ENCODE results near the gene EIPR1. TPM values are rescaled to one million over a fixed set of nuclear protein-coding genes. Genes with fewer than 3 reads are reported as not detected.

Gene EIPR1
- total and polyA plus RNA-seq, 2 of the 13 experiments (the other 11 are each of a cell fraction or from before 2014, with no cell fraction given): 70.0 to 96.3 TPM

DNA sequence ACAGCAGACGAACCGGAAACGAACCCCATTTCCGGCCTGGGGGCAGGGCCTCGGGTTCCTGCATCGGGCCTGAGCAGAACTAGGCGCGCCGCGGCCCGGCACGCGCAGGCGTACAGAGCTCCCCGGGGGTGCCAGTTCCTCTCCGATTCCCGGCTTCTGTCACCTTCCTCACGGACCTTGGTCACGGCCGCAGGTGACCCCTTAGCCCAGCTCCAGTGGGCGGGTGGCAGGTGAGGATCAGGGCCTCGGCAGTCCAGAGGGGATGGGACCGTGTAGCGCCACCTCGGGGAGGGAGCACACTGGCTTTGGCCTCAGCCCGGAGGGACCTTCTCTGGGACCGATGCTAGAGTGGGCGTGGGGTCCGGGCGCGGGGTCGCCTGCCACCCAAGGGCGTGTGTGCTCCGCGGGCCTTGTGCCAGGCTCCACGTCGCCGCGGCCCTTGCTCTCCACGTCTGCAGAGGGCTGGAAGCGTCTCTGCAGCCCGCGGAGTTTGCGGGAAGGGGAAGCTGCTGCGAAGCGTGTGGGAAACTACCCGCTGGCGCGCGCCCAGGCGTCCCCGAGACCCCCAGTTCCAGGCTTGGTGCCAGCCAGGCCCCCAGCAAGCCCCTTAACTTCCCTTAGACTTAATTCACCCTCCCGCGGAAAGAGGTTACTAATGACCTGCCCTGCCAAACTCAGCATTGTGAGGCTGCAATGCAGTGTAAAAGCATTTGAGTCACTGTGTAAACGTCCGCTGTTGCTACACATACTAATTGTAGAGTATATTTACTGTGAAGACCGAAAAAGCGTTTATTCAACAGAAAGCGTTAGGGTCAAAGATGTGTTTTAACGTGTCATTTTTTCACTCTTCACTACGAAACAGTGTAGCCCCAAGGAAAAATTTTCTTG lies 2.3 kb upstream of the EIPR1 start, which contains the start of gene TRAPPC12 (continued):
- TF ChIP-seq, protein P1, sequence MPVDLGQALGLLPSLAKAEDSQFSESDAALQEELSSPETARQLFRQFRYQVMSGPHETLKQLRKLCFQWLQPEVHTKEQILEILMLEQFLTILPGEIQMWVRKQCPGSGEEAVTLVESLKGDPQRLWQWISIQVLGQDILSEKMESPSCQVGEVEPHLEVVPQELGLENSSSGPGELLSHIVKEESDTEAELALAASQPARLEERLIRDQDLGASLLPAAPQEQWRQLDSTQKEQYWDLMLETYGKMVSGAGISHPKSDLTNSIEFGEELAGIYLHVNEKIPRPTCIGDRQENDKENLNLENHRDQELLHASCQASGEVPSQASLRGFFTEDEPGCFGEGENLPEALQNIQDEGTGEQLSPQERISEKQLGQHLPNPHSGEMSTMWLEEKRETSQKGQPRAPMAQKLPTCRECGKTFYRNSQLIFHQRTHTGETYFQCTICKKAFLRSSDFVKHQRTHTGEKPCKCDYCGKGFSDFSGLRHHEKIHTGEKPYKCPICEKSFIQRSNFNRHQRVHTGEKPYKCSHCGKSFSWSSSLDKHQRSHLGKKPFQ (CRISPR knock-in tag; IDR thresholded peaks at IDR 0.05; ENCODE audit: insufficient replicate concordance): peak; percentile 99
- TF ChIP-seq TGIF2 (CRISPR knock-in tag; IDR thresholded peaks at IDR 0.05): peak; percentile 89
- TF ChIP-seq ZNF263 (CRISPR knock-in tag; IDR thresholded peaks at IDR 0.05): peak; percentile 77
- peak; percentile 16 for TF ChIP-seq ZNF3 (CRISPR knock-in tag; IDR thresholded peaks at IDR 0.05)
- peak; percentile 73; the same call in 1 of the 2 replicates for TF ChIP-seq ZSCAN9 (CRISPR knock-in tag; IDR thresholded peaks at IDR 0.05; ENCODE audit: borderline replicate concordance)
- no peak for TF ChIP-seq ATM (IDR thresholded peaks at IDR 0.05; ENCODE audit: borderline replicate concordance)
- TF ChIP-seq, protein P2, sequence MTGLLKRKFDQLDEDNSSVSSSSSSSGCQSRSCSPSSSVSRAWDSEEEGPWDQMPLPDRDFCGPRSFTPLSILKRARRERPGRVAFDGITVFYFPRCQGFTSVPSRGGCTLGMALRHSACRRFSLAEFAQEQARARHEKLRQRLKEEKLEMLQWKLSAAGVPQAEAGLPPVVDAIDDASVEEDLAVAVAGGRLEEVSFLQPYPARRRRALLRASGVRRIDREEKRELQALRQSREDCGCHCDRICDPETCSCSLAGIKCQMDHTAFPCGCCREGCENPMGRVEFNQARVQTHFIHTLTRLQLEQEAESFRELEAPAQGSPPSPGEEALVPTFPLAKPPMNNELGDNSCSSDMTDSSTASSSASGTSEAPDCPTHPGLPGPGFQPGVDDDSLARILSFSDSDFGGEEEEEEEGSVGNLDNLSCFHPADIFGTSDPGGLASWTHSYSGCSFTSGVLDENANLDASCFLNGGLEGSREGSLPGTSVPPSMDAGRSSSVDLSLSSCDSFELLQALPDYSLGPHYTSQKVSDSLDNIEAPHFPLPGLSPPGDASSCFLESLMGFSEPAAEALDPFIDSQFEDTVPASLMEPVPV (CRISPR knock-in tag; IDR thresholded peaks at IDR 0.05): peak; percentile 95
- no peak for TF ChIP-seq ZNF530 (CRISPR knock-in tag; IDR thresholded peaks at IDR 0.05; ENCODE audit: low read depth)
- TF ChIP-seq, protein P3, sequence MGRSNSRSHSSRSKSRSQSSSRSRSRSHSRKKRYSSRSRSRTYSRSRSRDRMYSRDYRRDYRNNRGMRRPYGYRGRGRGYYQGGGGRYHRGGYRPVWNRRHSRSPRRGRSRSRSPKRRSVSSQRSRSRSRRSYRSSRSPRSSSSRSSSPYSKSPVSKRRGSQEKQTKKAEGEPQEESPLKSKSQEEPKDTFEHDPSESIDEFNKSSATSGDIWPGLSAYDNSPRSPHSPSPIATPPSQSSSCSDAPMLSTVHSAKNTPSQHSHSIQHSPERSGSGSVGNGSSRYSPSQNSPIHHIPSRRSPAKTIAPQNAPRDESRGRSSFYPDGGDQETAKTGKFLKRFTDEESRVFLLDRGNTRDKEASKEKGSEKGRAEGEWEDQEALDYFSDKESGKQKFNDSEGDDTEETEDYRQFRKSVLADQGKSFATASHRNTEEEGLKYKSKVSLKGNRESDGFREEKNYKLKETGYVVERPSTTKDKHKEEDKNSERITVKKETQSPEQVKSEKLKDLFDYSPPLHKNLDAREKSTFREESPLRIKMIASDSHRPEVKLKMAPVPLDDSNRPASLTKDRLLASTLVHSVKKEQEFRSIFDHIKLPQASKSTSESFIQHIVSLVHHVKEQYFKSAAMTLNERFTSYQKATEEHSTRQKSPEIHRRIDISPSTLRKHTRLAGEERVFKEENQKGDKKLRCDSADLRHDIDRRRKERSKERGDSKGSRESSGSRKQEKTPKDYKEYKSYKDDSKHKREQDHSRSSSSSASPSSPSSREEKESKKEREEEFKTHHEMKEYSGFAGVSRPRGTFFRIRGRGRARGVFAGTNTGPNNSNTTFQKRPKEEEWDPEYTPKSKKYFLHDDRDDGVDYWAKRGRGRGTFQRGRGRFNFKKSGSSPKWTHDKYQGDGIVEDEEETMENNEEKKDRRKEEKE (IDR thresholded peaks at IDR 0.05): no peak
- peak; percentile 95 for TF ChIP-seq SAFB2 (CRISPR knock-in tag; IDR thresholded peaks at IDR 0.05; ENCODE audit: borderline replicate concordance, low read depth)
- TF ChIP-seq SETDB1 (CRISPR knock-in tag; IDR thresholded peaks at IDR 0.05; ENCODE audit: borderline replicate concordance): peak; percentile 76; the same call in 1 of the 2 replicates
- TF ChIP-seq, protein P4, sequence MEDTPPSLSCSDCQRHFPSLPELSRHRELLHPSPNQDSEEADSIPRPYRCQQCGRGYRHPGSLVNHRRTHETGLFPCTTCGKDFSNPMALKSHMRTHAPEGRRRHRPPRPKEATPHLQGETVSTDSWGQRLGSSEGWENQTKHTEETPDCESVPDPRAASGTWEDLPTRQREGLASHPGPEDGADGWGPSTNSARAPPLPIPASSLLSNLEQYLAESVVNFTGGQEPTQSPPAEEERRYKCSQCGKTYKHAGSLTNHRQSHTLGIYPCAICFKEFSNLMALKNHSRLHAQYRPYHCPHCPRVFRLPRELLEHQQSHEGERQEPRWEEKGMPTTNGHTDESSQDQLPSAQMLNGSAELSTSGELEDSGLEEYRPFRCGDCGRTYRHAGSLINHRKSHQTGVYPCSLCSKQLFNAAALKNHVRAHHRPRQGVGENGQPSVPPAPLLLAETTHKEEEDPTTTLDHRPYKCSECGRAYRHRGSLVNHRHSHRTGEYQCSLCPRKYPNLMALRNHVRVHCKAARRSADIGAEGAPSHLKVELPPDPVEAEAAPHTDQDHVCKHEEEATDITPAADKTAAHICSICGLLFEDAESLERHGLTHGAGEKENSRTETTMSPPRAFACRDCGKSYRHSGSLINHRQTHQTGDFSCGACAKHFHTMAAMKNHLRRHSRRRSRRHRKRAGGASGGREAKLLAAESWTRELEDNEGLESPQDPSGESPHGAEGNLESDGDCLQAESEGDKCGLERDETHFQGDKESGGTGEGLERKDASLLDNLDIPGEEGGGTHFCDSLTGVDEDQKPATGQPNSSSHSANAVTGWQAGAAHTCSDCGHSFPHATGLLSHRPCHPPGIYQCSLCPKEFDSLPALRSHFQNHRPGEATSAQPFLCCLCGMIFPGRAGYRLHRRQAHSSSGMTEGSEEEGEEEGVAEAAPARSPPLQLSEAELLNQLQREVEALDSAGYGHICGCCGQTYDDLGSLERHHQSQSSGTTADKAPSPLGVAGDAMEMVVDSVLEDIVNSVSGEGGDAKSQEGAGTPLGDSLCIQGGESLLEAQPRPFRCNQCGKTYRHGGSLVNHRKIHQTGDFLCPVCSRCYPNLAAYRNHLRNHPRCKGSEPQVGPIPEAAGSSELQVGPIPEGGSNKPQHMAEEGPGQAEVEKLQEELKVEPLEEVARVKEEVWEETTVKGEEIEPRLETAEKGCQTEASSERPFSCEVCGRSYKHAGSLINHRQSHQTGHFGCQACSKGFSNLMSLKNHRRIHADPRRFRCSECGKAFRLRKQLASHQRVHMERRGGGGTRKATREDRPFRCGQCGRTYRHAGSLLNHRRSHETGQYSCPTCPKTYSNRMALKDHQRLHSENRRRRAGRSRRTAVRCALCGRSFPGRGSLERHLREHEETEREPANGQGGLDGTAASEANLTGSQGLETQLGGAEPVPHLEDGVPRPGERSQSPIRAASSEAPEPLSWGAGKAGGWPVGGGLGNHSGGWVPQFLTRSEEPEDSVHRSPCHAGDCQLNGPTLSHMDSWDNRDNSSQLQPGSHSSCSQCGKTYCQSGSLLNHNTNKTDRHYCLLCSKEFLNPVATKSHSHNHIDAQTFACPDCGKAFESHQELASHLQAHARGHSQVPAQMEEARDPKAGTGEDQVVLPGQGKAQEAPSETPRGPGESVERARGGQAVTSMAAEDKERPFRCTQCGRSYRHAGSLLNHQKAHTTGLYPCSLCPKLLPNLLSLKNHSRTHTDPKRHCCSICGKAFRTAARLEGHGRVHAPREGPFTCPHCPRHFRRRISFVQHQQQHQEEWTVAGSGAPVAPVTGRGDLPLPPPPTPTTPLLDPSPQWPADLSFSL (CRISPR knock-in tag; IDR thresholded peaks at IDR 0.05): 0 out of 2 replicates have a peak, but pooled peaks have one; percentile 54
- TF ChIP-seq ZNF709 (CRISPR knock-in tag; IDR thresholded peaks at IDR 0.05): peak; percentile 99
- peak; percentile 89 for TF ChIP-seq FOXA1 (IDR thresholded peaks at IDR 0.05)
- peak; percentile 97 for TF ChIP-seq FOXA1 (CRISPR knock-in tag; IDR thresholded peaks at IDR 0.05)
- no peak; the same call in 1 of the 2 replicates for TF ChIP-seq ZKSCAN1 (IDR thresholded peaks at IDR 0.05; ENCODE audit: low read length)
- no peak; the same call in 1 of the 2 replicates for TF ChIP-seq RCOR2 (CRISPR knock-in tag; IDR thresholded peaks at IDR 0.05)

Data from HepG2 (cell line).